ENCODE results near the gene PRDM16. TPM values are rescaled to one million over a fixed set of nuclear protein-coding genes. Genes with fewer than 3 reads are reported as not detected.

Gene PRDM16
- total RNA-seq, 1 experiment from 2014 or later: 22.3 TPM

DNA sequence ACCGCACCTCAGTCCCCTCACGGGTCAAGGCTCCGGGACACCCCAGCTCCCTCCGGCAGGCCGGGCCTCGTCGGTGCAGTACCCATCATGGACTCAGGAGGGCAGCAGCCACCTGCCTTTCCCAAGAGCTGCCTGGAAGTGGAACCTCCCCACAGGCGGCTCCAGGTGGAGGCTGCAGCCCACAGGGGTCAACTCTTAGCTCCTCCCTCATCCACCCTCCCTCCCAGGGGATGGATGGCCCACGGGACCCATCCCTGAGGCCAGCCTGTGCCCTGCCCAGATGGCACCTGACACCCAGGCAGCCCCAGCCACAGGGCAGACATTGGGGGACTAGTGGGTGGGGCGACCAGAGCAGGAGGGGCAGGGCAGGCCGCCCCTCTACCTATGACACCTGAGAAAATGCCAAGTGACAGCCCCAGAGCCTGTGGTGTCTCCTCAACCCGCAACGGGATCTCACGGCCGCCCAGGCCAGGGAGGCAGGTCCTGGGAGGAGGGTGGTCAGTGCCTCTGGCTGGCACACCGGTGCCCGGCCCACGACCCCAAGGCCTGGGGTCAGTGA is 384.3 kb downstream of the PRDM16 start:
- intact Hi-C loops (cut with micrococcal nuclease; ENCODE audit: unreplicated experiment) (loop anchor here (1.0 to 2.0 kb wide), 2 partner anchors 31 to 166 kb away; no protein-coding TSS in a partner anchor), in situ Hi-C loops (cut with HindIII; ENCODE audit: low pct_unique_long_range_greater_than_20kb, low sequenced_read_pairs) (no loop called here)
- Histone ChIP-seq H3K27ac (ENCODE audit: low read length) (no peak overlapping the region), H3K9me3 (ENCODE audit: control insufficient read depth, insufficient read depth, low read depth, low read length) (no peaks in the 10 kb centered on the region), H3K4me3 (ENCODE audit: low read depth in 2 of 2, low read length in 2 of 2) (no peak overlapping the region), H3K36me3 (ENCODE audit: control insufficient read depth, insufficient read depth, low read length) (no peaks in the 10 kb centered on the region), H3K27me3 (ENCODE audit: control insufficient read depth, insufficient read depth, low read length) (no peaks in the 10 kb centered on the region), H3K4me1 (ENCODE audit: control insufficient read depth, insufficient read depth, low read length) (peaks cover 9% of the 10 kb centered on the region)
- DNase-seq (ENCODE audit: low read depth, low spot score): peak; percentile 32
- POLR2A ChIA-PET: no interaction called here
- CTCF ChIA-PET: interaction anchor here (0.6 to 2.6 kb wide), 21 partner anchors 9 to 175 kb away, joined by 3 to 27 read pairs (median 5); no protein-coding TSS in a partner anchor
- ATAC-seq: peak; percentile 79
- no TSS peak for BruUV-seq (replicated peaks)
- TF ChIP-seq, protein P1, sequence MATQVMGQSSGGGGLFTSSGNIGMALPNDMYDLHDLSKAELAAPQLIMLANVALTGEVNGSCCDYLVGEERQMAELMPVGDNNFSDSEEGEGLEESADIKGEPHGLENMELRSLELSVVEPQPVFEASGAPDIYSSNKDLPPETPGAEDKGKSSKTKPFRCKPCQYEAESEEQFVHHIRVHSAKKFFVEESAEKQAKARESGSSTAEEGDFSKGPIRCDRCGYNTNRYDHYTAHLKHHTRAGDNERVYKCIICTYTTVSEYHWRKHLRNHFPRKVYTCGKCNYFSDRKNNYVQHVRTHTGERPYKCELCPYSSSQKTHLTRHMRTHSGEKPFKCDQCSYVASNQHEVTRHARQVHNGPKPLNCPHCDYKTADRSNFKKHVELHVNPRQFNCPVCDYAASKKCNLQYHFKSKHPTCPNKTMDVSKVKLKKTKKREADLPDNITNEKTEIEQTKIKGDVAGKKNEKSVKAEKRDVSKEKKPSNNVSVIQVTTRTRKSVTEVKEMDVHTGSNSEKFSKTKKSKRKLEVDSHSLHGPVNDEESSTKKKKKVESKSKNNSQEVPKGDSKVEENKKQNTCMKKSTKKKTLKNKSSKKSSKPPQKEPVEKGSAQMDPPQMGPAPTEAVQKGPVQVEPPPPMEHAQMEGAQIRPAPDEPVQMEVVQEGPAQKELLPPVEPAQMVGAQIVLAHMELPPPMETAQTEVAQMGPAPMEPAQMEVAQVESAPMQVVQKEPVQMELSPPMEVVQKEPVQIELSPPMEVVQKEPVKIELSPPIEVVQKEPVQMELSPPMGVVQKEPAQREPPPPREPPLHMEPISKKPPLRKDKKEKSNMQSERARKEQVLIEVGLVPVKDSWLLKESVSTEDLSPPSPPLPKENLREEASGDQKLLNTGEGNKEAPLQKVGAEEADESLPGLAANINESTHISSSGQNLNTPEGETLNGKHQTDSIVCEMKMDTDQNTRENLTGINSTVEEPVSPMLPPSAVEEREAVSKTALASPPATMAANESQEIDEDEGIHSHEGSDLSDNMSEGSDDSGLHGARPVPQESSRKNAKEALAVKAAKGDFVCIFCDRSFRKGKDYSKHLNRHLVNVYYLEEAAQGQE (IDR thresholded peaks at IDR 0.05; ENCODE audit: insufficient read depth in 1 of 2, low read depth in 2 of 2, low read length in 1 of 2): no peak
- TF ChIP-seq SIN3A (IDR thresholded peaks at IDR 0.05; ENCODE audit: borderline replicate concordance, insufficient read depth, low read depth, low read length) (no peak), TCF7L2 (IDR thresholded peaks at IDR 0.05; ENCODE audit: low read depth, low read length) (no peak), POLR2AphosphoS5 (IDR thresholded peaks at IDR 0.05; ENCODE audit: low read depth, low read length) (no peak)
- TF ChIP-seq, protein P2, sequence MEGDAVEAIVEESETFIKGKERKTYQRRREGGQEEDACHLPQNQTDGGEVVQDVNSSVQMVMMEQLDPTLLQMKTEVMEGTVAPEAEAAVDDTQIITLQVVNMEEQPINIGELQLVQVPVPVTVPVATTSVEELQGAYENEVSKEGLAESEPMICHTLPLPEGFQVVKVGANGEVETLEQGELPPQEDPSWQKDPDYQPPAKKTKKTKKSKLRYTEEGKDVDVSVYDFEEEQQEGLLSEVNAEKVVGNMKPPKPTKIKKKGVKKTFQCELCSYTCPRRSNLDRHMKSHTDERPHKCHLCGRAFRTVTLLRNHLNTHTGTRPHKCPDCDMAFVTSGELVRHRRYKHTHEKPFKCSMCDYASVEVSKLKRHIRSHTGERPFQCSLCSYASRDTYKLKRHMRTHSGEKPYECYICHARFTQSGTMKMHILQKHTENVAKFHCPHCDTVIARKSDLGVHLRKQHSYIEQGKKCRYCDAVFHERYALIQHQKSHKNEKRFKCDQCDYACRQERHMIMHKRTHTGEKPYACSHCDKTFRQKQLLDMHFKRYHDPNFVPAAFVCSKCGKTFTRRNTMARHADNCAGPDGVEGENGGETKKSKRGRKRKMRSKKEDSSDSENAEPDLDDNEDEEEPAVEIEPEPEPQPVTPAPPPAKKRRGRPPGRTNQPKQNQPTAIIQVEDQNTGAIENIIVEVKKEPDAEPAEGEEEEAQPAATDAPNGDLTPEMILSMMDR (IDR thresholded peaks at IDR 0.05): peak; percentile 96

DNA sequence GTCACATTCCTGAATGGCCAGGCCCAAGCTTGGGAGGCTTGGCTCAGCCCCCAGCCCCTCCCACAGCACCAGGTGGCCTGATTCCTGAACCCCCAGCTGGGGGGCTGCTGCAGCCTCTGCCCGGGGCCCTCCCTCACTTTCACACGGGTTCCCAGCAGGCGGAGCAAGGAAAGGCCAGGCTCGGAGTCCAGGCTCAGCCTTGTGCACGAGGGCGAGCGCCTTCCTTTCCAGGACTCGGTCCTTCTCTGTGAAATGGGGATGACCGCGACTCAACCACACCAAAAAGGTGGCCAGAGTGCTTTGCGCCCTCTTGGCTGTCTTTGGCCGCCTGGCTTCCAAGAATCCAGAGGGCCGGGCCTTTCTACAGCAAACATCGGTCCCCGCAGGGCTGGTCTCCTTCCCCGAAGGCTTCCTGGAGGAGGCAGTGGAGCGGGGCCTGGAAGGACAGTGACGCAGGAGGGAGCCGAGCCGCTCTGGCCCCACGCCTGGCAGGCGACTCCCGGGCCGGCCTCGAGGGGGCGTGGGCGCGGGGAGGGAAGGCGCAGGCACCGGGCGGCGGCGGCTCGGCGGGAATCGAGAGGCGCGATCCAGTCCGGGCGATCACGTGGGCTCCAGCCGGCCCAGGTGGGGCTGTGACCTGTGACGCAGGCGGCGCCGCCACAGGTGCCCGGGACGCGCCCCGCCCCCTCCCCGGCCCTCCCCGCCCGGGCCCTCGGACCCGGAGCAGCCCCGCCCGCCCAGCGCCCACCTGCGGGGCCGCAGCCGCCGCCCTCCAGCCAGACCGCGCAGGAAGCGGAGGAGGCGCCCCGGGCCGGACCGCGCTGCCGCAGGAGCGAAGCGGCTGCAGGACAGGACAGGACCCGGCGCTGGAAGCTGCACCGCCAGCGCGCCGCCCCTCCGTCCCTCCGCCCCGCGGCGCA is 385.1 kb downstream of the PRDM16 start, which contains the start of gene ARHGEF16:
TSS of gene ARHGEF16 (plus strand) at position 775 of the 920 bp plus-strand sequence. CDS start 8,420 bp downstream, outside the sequence.
- BruUV-seq (replicated peaks): no TSS peak
- no peak for DNase-seq (ENCODE audit: low read depth, low spot score)
- H3K4me3 ChIP-seq (ENCODE audit: low read depth in 2 of 2, low read length in 2 of 2): peak within 1 kb of the TSS; percentile 45 to 55
- peaks cover 9% of the 10 kb centered on the region for H3K4me1 ChIP-seq (ENCODE audit: control insufficient read depth, insufficient read depth, low read length)
- peak within 1 kb of the TSS; percentile 64 for H3K27ac ChIP-seq (ENCODE audit: low read length)
- H3K36me3 ChIP-seq (ENCODE audit: control insufficient read depth, insufficient read depth, low read length): no peaks in the 10 kb centered on the region
- in situ Hi-C loops (cut with HindIII; ENCODE audit: low pct_unique_long_range_greater_than_20kb, low sequenced_read_pairs): no loop called here
- ChIA-PET CTCF (interaction anchor here (0.7 to 2.6 kb wide), 13 partner anchors 9 to 167 kb away, joined by 3 to 27 read pairs (median 6); no protein-coding TSS in a partner anchor), POLR2A (no interaction called here)
- ATAC-seq: peak; percentile 75
- intact Hi-C loops (cut with micrococcal nuclease; ENCODE audit: unreplicated experiment): loop anchor here (1.0 to 2.0 kb wide), 2 partner anchors 30 to 165 kb away; no protein-coding TSS in a partner anchor
- no peaks in the 10 kb centered on the region for H3K27me3 ChIP-seq (ENCODE audit: control insufficient read depth, insufficient read depth, low read length)
- TF ChIP-seq TCF7L2 (IDR thresholded peaks at IDR 0.05; ENCODE audit: low read depth, low read length) (no peak), SIN3A (IDR thresholded peaks at IDR 0.05; ENCODE audit: borderline replicate concordance, insufficient read depth, low read depth, low read length) (no peak), POLR2AphosphoS5 (IDR thresholded peaks at IDR 0.05; ENCODE audit: low read depth, low read length) (no peak)
- TF ChIP-seq, protein P1 (IDR thresholded peaks at IDR 0.05; ENCODE audit: insufficient read depth in 1 of 2, low read depth in 2 of 2, low read length in 1 of 2): no peak
- no peaks in the 10 kb centered on the region for H3K9me3 ChIP-seq (ENCODE audit: control insufficient read depth, insufficient read depth, low read depth, low read length)
